Endothelial cell of umbilical vein (primary cell): ENCODE measurements around the gene MEN1. TPM values are rescaled to one million over a fixed set of nuclear protein-coding genes. Genes with fewer than 3 reads are reported as not detected.

ENCODE experiments used
- BruUV-seq: library from RNA; stranded (reverse); fragments of 400-500 nt; replicated peaks from 2 replicates; lab custom pipeline; 2021; lab: Mats Ljungman, UMichigan
- CTCF ChIA-PET: fragments of 300-600, 350-600 bp; sonication (Branson Sonifier 250); formaldehyde crosslinking; loops from one replicate; lab custom pipeline; 2021; ENCODE audit warnings: antibody characterized with exemption, inconsistent platforms; lab: Charles Lee
- POLR2A ChIA-PET: fragments of 300-600, 350-600 bp; sonication (Branson Sonifier 250); formaldehyde crosslinking; loops from one replicate; lab custom pipeline; 2021; ENCODE audit warnings: antibody characterized with exemption, inconsistent platforms; lab: Charles Lee
- DNase-seq: peaks from one replicate; pipeline ENCODE4 v3.0.0-alpha.2; 2011; ENCODE audit warnings: low read depth, low spot score
- FAIRE-seq: peaks from 2 replicates; lab custom pipeline; 2011; peaks lifted over from hg19 to GRCh38; lab: Jason Lieb, UNC
- H2AFZ ChIP-seq: 2 replicates; pipeline ENCODE4 v1.6.0; 2012; ENCODE audit warnings: low read depth, low read length, control low read depth, inconsistent platforms
- H3K27ac ChIP-seq: 2 replicates; pipeline ENCODE4 v1.5.1; 2011; ENCODE audit warnings: low read depth, mild to moderate bottlenecking, control low read depth, low read length, moderate library complexity; ENCODE audit not compliant: insufficient read depth
- H3K27me3 ChIP-seq, 2 experiments: 2 replicates each; pipeline versions ENCODE4 v1.6.0 to v1.6.1; 2011; ENCODE audit warnings: low read length in 2 of 2, mixed read lengths in 1 of 2; ENCODE audit not compliant: control insufficient read depth in 2 of 2, insufficient read depth in 2 of 2
- H3K36me3 ChIP-seq, 2 experiments: 2 replicates in 1 of 2; 3 replicates in 1 of 2; pipeline ENCODE4 v1.5.1; 2011; ENCODE audit warnings: low read length in 2 of 2, mild to moderate bottlenecking in 1 of 2, moderate library complexity in 1 of 2; ENCODE audit not compliant: control insufficient read depth in 2 of 2, insufficient read depth in 2 of 2; ENCODE audit errors: extremely low read depth in 1 of 2
- H3K4me1 ChIP-seq: 3 replicates; pipeline ENCODE4 v1.5.1; 2011; ENCODE audit warnings: mild to moderate bottlenecking, low read length; ENCODE audit not compliant: control insufficient read depth, insufficient read depth; ENCODE audit errors: extremely low read depth
- H3K4me2 ChIP-seq: 2 replicates; pipeline ENCODE4 v1.6.1; 2011; ENCODE audit warnings: low read length, control low read depth, mixed read lengths; ENCODE audit not compliant: insufficient read depth
- H3K4me3 ChIP-seq, 3 experiments: fragments of 200-600 bp in 1 of 3; sonication (generic), shearing (Covaris generic) in 1 of 3; replicated peaks in 1 of 3; 2 replicates each; pipeline ENCODE4 v1.5.1; 2011 to 2016; ENCODE audit warnings: control low read depth in 3 of 3, low read length in 3 of 3, mild to moderate bottlenecking in 2 of 3, inconsistent platforms in 1 of 3, low read depth in 1 of 3, moderate library complexity in 1 of 3; ENCODE audit not compliant: insufficient read depth in 1 of 3
- H3K79me2 ChIP-seq: 2 replicates; pipeline ENCODE4 v1.6.0; 2012; ENCODE audit warnings: low read length, inconsistent platforms; ENCODE audit not compliant: control insufficient read depth, insufficient read depth
- H3K9ac ChIP-seq: replicated peaks from 2 replicates; pipeline ENCODE3; 2011; ENCODE audit warnings: low read length, control low read depth; ENCODE audit not compliant: insufficient read depth; ENCODE audit errors: extremely low read depth
- H3K9me1 ChIP-seq: replicated peaks from 3 replicates; pipeline ENCODE4 v1.6.0; 2011; ENCODE audit warnings: mild to moderate bottlenecking, low read length; ENCODE audit not compliant: control insufficient read depth, insufficient read depth; ENCODE audit errors: extremely low read depth
- H3K9me3 ChIP-seq: replicated peaks from 2 replicates; pipeline ENCODE4 v1.5.1; 2012; ENCODE audit warnings: low read length, inconsistent platforms; ENCODE audit not compliant: control insufficient read depth, insufficient read depth
- H4K20me1 ChIP-seq: replicated peaks from 2 replicates; pipeline ENCODE3; 2011; ENCODE audit warnings: mild to moderate bottlenecking, low read length; ENCODE audit not compliant: control insufficient read depth, insufficient read depth; ENCODE audit errors: extremely low read depth
- CTCF ChIP-seq, 2 donors: IDR thresholded peaks; 1 replicate in 1 of 2; 2 replicates in 1 of 2; pipeline ENCODE4 v1.5.1; 2011; ENCODE audit warnings: low read length in 2 of 2, mild to moderate bottlenecking in 2 of 2, moderate library complexity in 2 of 2, control low read depth in 1 of 2, inconsistent platforms in 1 of 2, low read depth in 1 of 2; ENCODE audit not compliant: insufficient read depth in 1 of 2; ENCODE audit errors: extremely low read depth in 1 of 2
- EZH2 ChIP-seq: IDR thresholded peaks from 2 replicates; pipeline ENCODE4 v1.6.1; 2012; ENCODE audit warnings: borderline replicate concordance, low read depth, mild to moderate bottlenecking, moderate library complexity, low read length, inconsistent platforms; ENCODE audit not compliant: severe bottlenecking
- GATA2 ChIP-seq: IDR thresholded peaks from 2 replicates; pipeline ENCODE4 v1.7.0; 2011; ENCODE audit warnings: low read depth, mild to moderate bottlenecking, moderate library complexity, mixed read lengths, low read length; ENCODE audit not compliant: insufficient read length, insufficient read depth
- POLR2AphosphoS5 ChIP-seq: IDR thresholded peaks from 2 replicates; pipeline ENCODE4 v1.6.1; 2012; ENCODE audit warnings: low read depth, mild to moderate bottlenecking, control low read depth, low read length, moderate library complexity; ENCODE audit not compliant: insufficient read depth
- dilution Hi-C: fragments of 300-500 bp; cut with MboI; formaldehyde crosslinking; loops from one replicate; pipeline ENCODE4 v1.15.0; 2019; ENCODE audit warnings: low sequenced_read_pairs; ENCODE audit not compliant: extremely low pct_ligation_motif_present
- intact Hi-C: fragments of 100-400 bp; cut with micrococcal nuclease; formaldehyde crosslinking; loops from one replicate; pipeline ENCODE4 v1.10.0; 2022
- polyA plus RNA-seq, 4 experiments: library from polyadenylated mRNA; depleted of rRNA in 3 of 4; stranded (reverse) in 3 of 4; unstranded in 1 of 4; fragments of >200 nt; gene quantifications; 2 replicates each; pipeline versions ENCODE4 v1.2.1 to v1.2.3, GENCODE V29; 2011 to 2012; ENCODE audit warnings: missing spikeins in 1 of 4
- total RNA-seq: library from RNA; stranded (reverse); gene quantifications from 2 replicates; pipeline ENCODE4 v1.2.3, GENCODE V29; 2021

The MEN1 gene
- total and polyA plus RNA-seq, 2 donors (not counting 3 experiments of a cell fraction or from before 2014, with no cell fraction given) = 41.1 to 43.1 TPM

GRCh38 chr11:64767344-64768299 lies 42.7 kb downstream of the MEN1 start:
- peaks cover 70 to 71% of the 10 kb centered on the region in 2 experiments for H3K36me3 ChIP-seq
- H3K4me2 ChIP-seq = no peak overlapping the region
- FAIRE-seq (peak; percentile 55), DNase-seq (peak; percentile 55)
- no peaks in the 10 kb centered on the region for H3K9me1 ChIP-seq
- H3K4me3 ChIP-seq = no peak overlapping the region
- no peak overlapping the region for H2AFZ ChIP-seq
- intact Hi-C loops (no loop called here), dilution Hi-C loops (no loop called here)
- peaks cover 59% of the 10 kb centered on the region for H3K79me2 ChIP-seq
- no peaks in the 10 kb centered on the region for H3K9me3 ChIP-seq
- TSS peak; percentile 3 for BruUV-seq
- H3K27ac ChIP-seq = peak overlapping the region; percentile 10
- peaks cover 31% of the 10 kb centered on the region for H3K4me1 ChIP-seq
- H3K9ac ChIP-seq = no peak overlapping the region
- no peaks in the 10 kb centered on the region for H3K27me3 ChIP-seq
- ChIA-PET CTCF (interaction anchor here (0.7 to 1.1 kb wide), 2 partner anchors 12 to 78 kb away, joined by 3 to 5 read pairs; no protein-coding TSS in a partner anchor), POLR2A (no interaction called here)
- peaks cover 13% of the 10 kb centered on the region for H4K20me1 ChIP-seq
- TF ChIP-seq GATA2 (no peak), EZH2 (no peak), CTCF (IDR thresholded peaks at IDR 0.05; ENCODE audit: extremely low read depth in 1 of 2, insufficient read depth in 1 of 2, low read depth in 1 of 2, low read length in 2 of 2) (peak; percentile 79 to 87), POLR2AphosphoS5 (no peak)
